Urinary bladder (tissue), 4 donors: ENCODE data around the gene C22orf23. TPM values are rescaled to one million over a fixed set of nuclear protein-coding genes. Genes with fewer than 3 reads are reported as not detected.

ENCODE experiments used
- DNase-seq: peaks from one replicate; pipeline ENCODE4 v3.0.0-alpha.2; 2015; ENCODE audit errors: extremely low spot score
- H3K27ac ChIP-seq: one replicate; pipeline ENCODE4 v1.5.1; 2013; ENCODE audit warnings: low read depth, mild to moderate bottlenecking, moderate library complexity
- H3K36me3 ChIP-seq: one replicate; pipeline ENCODE4 v1.6.1; 2013; ENCODE audit warnings: mild to moderate bottlenecking, moderate library complexity; ENCODE audit not compliant: insufficient read depth
- H3K4me1 ChIP-seq: one replicate; pipeline ENCODE4 v1.6.1; 2013; ENCODE audit warnings: mild to moderate bottlenecking, moderate library complexity; ENCODE audit not compliant: insufficient read depth
- H3K4me3 ChIP-seq: one replicate; pipeline ENCODE4 v1.5.1; 2013; ENCODE audit warnings: low read depth, low read length
- WGBS: extraction: QIAGEN DNeasy Blood & Tissue Kit; methylation state at CpG from one replicate; pipeline ENCODE4 v1.1.7; 2013; 5-methylcytosine and 5-hydroxymethylcytosine counted together
- polyA plus RNA-seq: library from polyadenylated mRNA; stranded (reverse); fragments of 200-250 nt; gene quantifications from one replicate; pipeline ENCODE4 v1.2.3, GENCODE V29; 2013
- total RNA-seq: library from RNA; depleted of rRNA; stranded (reverse); fragments of >200 nt; gene quantifications from one replicate; pipeline ENCODE4 v1.2.3, GENCODE V29; 2014
- donor health status: healthy with polysubstance abuse.
- donor health status: healthy.

The C22orf23 gene
- total and polyA plus RNA-seq, 2 donors = 0.26 to 0.95 TPM

- no peak for DNase-seq
- H3K36me3 ChIP-seq = peaks cover 5% of the 10 kb centered on the region
- WGBS = 88% methylated on average over 6 of the region's 6 CpGs
- H3K27ac ChIP-seq = no peak overlapping the region
- H3K4me3 ChIP-seq = no peak overlapping the region
- no peaks in the 10 kb centered on the region for H3K4me1 ChIP-seq
These were observed 21.5 kb downstream of the C22orf23 start for GRCh38 chr22:37931893-37932389.

- DNase-seq = no peak
- no peak overlapping the region for H3K27ac ChIP-seq
- no peaks in the 10 kb centered on the region for H3K4me1 ChIP-seq
- H3K4me3 ChIP-seq = no peak overlapping the region
- peaks cover 10% of the 10 kb centered on the region for H3K36me3 ChIP-seq
- WGBS = 74% methylated on average over 2 of the region's 2 CpGs
These were observed 22.4 kb downstream of the C22orf23 start for GRCh38 chr22:37930952-37931440.

GRCh38 chr22:37930270-37930951 is 23.0 kb downstream of the C22orf23 start:
- H3K27ac ChIP-seq = no peak overlapping the region
- H3K4me1 ChIP-seq = no peaks in the 10 kb centered on the region
- no peak for DNase-seq
- H3K36me3 ChIP-seq = peaks cover 10% of the 10 kb centered on the region
- H3K4me3 ChIP-seq = no peak overlapping the region
- 66% methylated on average over 11 of the region's 11 CpGs for WGBS

- H3K4me1 ChIP-seq = no peaks in the 10 kb centered on the region
- 87% methylated on average over 5 of the region's 5 CpGs for WGBS
- H3K36me3 ChIP-seq = peaks cover 10% of the 10 kb centered on the region
- DNase-seq = no peak
- no peak overlapping the region for H3K27ac ChIP-seq
- H3K4me3 ChIP-seq = no peak overlapping the region
These were observed 24.0 kb downstream of the C22orf23 start for GRCh38 chr22:37929390-37929789.

- no peak for DNase-seq
- WGBS = 96% methylated on average over 5 of the region's 5 CpGs
- H3K4me1 ChIP-seq = no peaks in the 10 kb centered on the region
- no peak overlapping the region for H3K27ac ChIP-seq
- peaks cover 10% of the 10 kb centered on the region for H3K36me3 ChIP-seq
- H3K4me3 ChIP-seq = no peak overlapping the region
These were observed 25.8 kb downstream of the C22orf23 start for GRCh38 chr22:37927637-37927936.

- Histone ChIP-seq H3K4me3 (no peak overlapping the region), H3K36me3 (peaks cover 10% of the 10 kb centered on the region), H3K4me1 (no peaks in the 10 kb centered on the region), H3K27ac (no peak overlapping the region)
- no peak for DNase-seq
- WGBS = 92% methylated on average over 32 of the region's 32 CpGs
These were observed 26.4 kb downstream of the C22orf23 start for GRCh38 chr22:37926771-37927636.

- H3K27ac ChIP-seq = no peak overlapping the region
- H3K4me1 ChIP-seq = no peaks in the 10 kb centered on the region
- DNase-seq = no peak
- no peak overlapping the region for H3K4me3 ChIP-seq
- 87% methylated on average over 7 of the region's 7 CpGs for WGBS
- peaks cover 10% of the 10 kb centered on the region for H3K36me3 ChIP-seq
These were observed 27.0 kb downstream of the C22orf23 start for GRCh38 chr22:37926358-37926757.

- no peak overlapping the region for H3K27ac ChIP-seq
- 85% methylated on average over 15 of the region's 15 CpGs for WGBS
- H3K4me1 ChIP-seq = no peaks in the 10 kb centered on the region
- no peak for DNase-seq
- H3K4me3 ChIP-seq = no peak overlapping the region
- H3K36me3 ChIP-seq = peaks cover 10% of the 10 kb centered on the region
These were observed 27.6 kb downstream of the C22orf23 start for GRCh38 chr22:37925767-37926166.

GRCh38 chr22:37925330-37925729 is 28.1 kb downstream of the C22orf23 start:
- 69% methylated on average over 3 of the region's 3 CpGs for WGBS
- no peak overlapping the region for H3K4me3 ChIP-seq
- H3K27ac ChIP-seq = no peak overlapping the region
- H3K4me1 ChIP-seq = no peaks in the 10 kb centered on the region
- H3K36me3 ChIP-seq = peaks cover 10% of the 10 kb centered on the region
- no peak for DNase-seq

GRCh38 chr22:37924386-37925065 is 28.9 kb downstream of the C22orf23 start:
- DNase-seq = no peak
- 87% methylated on average over 18 of the region's 18 CpGs for WGBS
- H3K36me3 ChIP-seq = peaks cover 10% of the 10 kb centered on the region
- no peaks in the 10 kb centered on the region for H3K4me1 ChIP-seq
- no peak overlapping the region for H3K27ac ChIP-seq
- no peak overlapping the region for H3K4me3 ChIP-seq

GRCh38 chr22:37923927-37924326 is 29.5 kb downstream of the C22orf23 start:
- H3K4me3 ChIP-seq = no peak overlapping the region
- WGBS = 87% methylated on average over 4 of the region's 4 CpGs
- no peak for DNase-seq
- H3K36me3 ChIP-seq = peaks cover 8% of the 10 kb centered on the region
- no peaks in the 10 kb centered on the region for H3K4me1 ChIP-seq
- no peak overlapping the region for H3K27ac ChIP-seq

- Histone ChIP-seq H3K4me1 (no peaks in the 10 kb centered on the region), H3K4me3 (no peak overlapping the region), H3K27ac (no peak overlapping the region), H3K36me3 (peaks cover 9% of the 10 kb centered on the region)
- WGBS = 84% methylated on average over 11 of the region's 11 CpGs
- DNase-seq = no peak
These were observed 31.2 kb downstream of the C22orf23 start for GRCh38 chr22:37922191-37922590.

GRCh38 chr22:37920126-37920525 is 33.3 kb downstream of the C22orf23 start:
- Histone ChIP-seq H3K36me3 (peaks cover 7% of the 10 kb centered on the region), H3K27ac (no peak overlapping the region), H3K4me3 (no peak overlapping the region), H3K4me1 (no peaks in the 10 kb centered on the region)
- WGBS = 82% methylated on average over 5 of the region's 5 CpGs
- DNase-seq = no peak
